Measurements from ENCODE around the gene SART3.

DNA sequence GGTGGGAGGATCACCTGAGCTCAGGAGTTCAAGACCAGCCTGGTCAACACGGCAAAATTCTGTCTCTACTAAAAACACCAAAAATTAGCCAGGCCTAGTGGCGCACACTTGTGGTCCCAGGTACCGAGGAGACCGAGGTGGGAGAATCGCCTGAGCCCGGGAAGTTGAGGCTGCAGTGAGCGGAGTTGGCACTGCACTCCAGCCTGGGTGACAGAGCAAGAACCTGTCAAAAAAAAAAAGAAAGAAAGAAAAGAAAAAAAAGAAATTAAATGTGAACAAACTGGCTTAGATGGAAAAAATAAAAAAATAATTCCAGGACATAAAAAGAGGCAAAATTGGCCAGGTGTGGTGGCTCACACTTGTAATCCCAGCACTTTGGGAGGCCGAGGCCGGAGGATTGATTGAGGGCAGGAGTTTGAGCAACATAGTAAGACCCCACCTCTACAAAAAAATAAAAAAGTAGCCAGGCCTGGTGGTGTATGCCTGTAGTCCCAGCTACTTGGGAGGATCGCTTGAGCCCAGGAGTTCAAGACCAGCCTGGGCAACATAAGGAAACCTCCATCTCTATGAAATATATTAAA lies 33.4 kb upstream of the SART3 start:
- TF ChIP-seq POLR2AphosphoS5 (IDR thresholded peaks at IDR 0.05; ENCODE audit: low read length) (no peak), CBX5 (IDR thresholded peaks at IDR 0.05; ENCODE audit: low read depth) (no peak), GABPA (IDR thresholded peaks at IDR 0.05; ENCODE audit: low read depth) (no peak), STAT3 (IDR thresholded peaks at IDR 0.05; ENCODE audit: low read depth, low read length) (no peak), SUPT20H (IDR thresholded peaks at IDR 0.05; ENCODE audit: borderline replicate concordance, control insufficient read depth, low read depth, low read length) (no peak)
- TF ChIP-seq, protein P1, sequence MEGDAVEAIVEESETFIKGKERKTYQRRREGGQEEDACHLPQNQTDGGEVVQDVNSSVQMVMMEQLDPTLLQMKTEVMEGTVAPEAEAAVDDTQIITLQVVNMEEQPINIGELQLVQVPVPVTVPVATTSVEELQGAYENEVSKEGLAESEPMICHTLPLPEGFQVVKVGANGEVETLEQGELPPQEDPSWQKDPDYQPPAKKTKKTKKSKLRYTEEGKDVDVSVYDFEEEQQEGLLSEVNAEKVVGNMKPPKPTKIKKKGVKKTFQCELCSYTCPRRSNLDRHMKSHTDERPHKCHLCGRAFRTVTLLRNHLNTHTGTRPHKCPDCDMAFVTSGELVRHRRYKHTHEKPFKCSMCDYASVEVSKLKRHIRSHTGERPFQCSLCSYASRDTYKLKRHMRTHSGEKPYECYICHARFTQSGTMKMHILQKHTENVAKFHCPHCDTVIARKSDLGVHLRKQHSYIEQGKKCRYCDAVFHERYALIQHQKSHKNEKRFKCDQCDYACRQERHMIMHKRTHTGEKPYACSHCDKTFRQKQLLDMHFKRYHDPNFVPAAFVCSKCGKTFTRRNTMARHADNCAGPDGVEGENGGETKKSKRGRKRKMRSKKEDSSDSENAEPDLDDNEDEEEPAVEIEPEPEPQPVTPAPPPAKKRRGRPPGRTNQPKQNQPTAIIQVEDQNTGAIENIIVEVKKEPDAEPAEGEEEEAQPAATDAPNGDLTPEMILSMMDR (IDR thresholded peaks at IDR 0.05 in 2 of 3, conservative IDR thresholded peaks at IDR 0.05 in 1 of 3; ENCODE audit: control insufficient read depth in 2 of 3, extremely low read depth in 1 of 3, insufficient read depth in 1 of 3, low read depth in 3 of 3, low read length in 3 of 3) = no peak
- TF ChIP-seq, protein P2, sequence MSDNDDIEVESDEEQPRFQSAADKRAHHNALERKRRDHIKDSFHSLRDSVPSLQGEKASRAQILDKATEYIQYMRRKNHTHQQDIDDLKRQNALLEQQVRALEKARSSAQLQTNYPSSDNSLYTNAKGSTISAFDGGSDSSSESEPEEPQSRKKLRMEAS (IDR thresholded peaks at IDR 0.05; ENCODE audit: low read depth, low read length) = no peak
- TF ChIP-seq, protein P3, sequence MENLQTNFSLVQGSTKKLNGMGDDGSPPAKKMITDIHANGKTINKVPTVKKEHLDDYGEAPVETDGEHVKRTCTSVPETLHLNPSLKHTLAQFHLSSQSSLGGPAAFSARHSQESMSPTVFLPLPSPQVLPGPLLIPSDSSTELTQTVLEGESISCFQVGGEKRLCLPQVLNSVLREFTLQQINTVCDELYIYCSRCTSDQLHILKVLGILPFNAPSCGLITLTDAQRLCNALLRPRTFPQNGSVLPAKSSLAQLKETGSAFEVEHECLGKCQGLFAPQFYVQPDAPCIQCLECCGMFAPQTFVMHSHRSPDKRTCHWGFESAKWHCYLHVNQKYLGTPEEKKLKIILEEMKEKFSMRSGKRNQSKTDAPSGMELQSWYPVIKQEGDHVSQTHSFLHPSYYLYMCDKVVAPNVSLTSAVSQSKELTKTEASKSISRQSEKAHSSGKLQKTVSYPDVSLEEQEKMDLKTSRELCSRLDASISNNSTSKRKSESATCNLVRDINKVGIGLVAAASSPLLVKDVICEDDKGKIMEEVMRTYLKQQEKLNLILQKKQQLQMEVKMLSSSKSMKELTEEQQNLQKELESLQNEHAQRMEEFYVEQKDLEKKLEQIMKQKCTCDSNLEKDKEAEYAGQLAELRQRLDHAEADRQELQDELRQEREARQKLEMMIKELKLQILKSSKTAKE (IDR thresholded peaks at IDR 0.05; ENCODE audit: low read depth, poor library complexity, severe bottlenecking) = no peak

All from GM12878 (cell line).